ENCODE measurements around the gene HSBP1L1.
"Not testable (repeated sequence)": the region's sequence is repeated elsewhere in the genome, so short reads cannot be mapped to it uniquely, and the experiment has no call there.

Gene HSBP1L1

GRCh38 chr18:79988071-79988450 is 23.6 kb downstream of the HSBP1L1 start:
- DNase-seq = no peak

- peak; percentile 90 for DNase-seq
These were observed 24.2 kb downstream of the HSBP1L1 start, which contains the start of gene TXNL4A for GRCh38 chr18:79988451-79989194. TXNL4A (minus strand) TSS chr18:79988563; CDS start chr18:79988392, 171 bp downstream.

GRCh38 chr18:79989195-79989497 is 24.7 kb downstream of the HSBP1L1 start:
- DNase-seq = no peak

GRCh38 chr18:79991494-79991893 is 27.1 kb downstream of the HSBP1L1 start:
- no peak for DNase-seq

GRCh38 chr18:79999701-80000100 is 35.3 kb downstream of the HSBP1L1 start:
- DNase-seq = not testable (repeated sequence)

GRCh38 chr18:80000877-80001276 is 36.4 kb downstream of the HSBP1L1 start:
- no peak for DNase-seq

GRCh38 chr18:80002468-80002867 is 38.0 kb downstream of the HSBP1L1 start:
- DNase-seq = no peak

GRCh38 chr18:80004600-80005342 is 40.3 kb downstream of the HSBP1L1 start:
- no peak for DNase-seq

- no peak for DNase-seq
These were observed 42.3 kb downstream of the HSBP1L1 start for GRCh38 chr18:80006724-80007123.

- peak; percentile 47 for DNase-seq
These were observed 45.5 kb downstream of the HSBP1L1 start for GRCh38 chr18:80009661-80010550.

- DNase-seq = no peak
These were observed 46.1 kb downstream of the HSBP1L1 start for GRCh38 chr18:80010551-80010906.

GRCh38 chr18:80011496-80012137 is 47.2 kb downstream of the HSBP1L1 start:
- not testable (repeated sequence) for DNase-seq

- no peak for DNase-seq
These were observed 48.3 kb downstream of the HSBP1L1 start for GRCh38 chr18:80012714-80013113.

All from left hindlimb (tissue), 1 donor.